HepG2 (cell line): ENCODE results near the gene PLA2G2A. TPM values are rescaled to one million over a fixed set of nuclear protein-coding genes. Genes with fewer than 3 reads are reported as not detected.

Experiments used
- BCLAF1 ChIP-seq: fragments of 450-650 bp; IDR thresholded peaks from 2 replicates; pipeline ENCODE4 v1.6.1; 2017; ENCODE audit warnings: mild to moderate bottlenecking
- CREM ChIP-seq, 2 experiments: sonication (generic) in 1 of 2; formaldehyde crosslinking in 1 of 2; IDR thresholded peaks; 2 replicates each; pipeline versions ENCODE4 v1.4.0 to v1.6.1; 2016 to 2020; ENCODE audit warnings: antibody characterized with exemption in 1 of 2, mild to moderate bottlenecking in 1 of 2, missing genetic modification reagents in 1 of 2
- CSRNP2 ChIP-seq: sonication (generic); formaldehyde crosslinking; conservative IDR thresholded peaks from 2 replicates; pipeline ENCODE4 v1.8.0; 2022; ENCODE audit warnings: low read depth, missing genetic modification reagents
- DMAP1 ChIP-seq: IDR thresholded peaks from 2 replicates; pipeline ENCODE4 v1.6.1; 2016
- FOXK1 ChIP-seq: sonication (generic); formaldehyde crosslinking; IDR thresholded peaks from 2 replicates; pipeline ENCODE4 v1.4.0; 2020; ENCODE audit warnings: low read depth, missing genetic modification reagents, borderline replicate concordance
- GTF3A ChIP-seq: sonication (generic); formaldehyde crosslinking; conservative IDR thresholded peaks from 2 replicates; pipeline ENCODE4 v1.4.0; 2020; ENCODE audit warnings: mild to moderate bottlenecking, missing genetic modification reagents
- MTF2 ChIP-seq: sonication (generic); formaldehyde crosslinking; IDR thresholded peaks from 2 replicates; pipeline ENCODE4 v1.5.0; 2020; ENCODE audit warnings: missing genetic modification reagents, borderline replicate concordance
- NONO ChIP-seq, 2 experiments: fragments of 450-650 bp in 1 of 2; sonication (generic) in 1 of 2; formaldehyde crosslinking in 1 of 2; IDR thresholded peaks in 1 of 2; conservative IDR thresholded peaks in 1 of 2; 2 replicates each; pipeline versions ENCODE4 v1.6.1 to v1.8.0; 2017 to 2022; ENCODE audit warnings: mild to moderate bottlenecking in 1 of 2, missing genetic modification reagents in 1 of 2, moderate library complexity in 1 of 2
- ONECUT2 ChIP-seq: sonication (generic); formaldehyde crosslinking; IDR thresholded peaks from 2 replicates; pipeline ENCODE4 v1.4.0; 2020; ENCODE audit warnings: missing genetic modification reagents
- PHB2 ChIP-seq: fragments of 450-650 bp; IDR thresholded peaks from 2 replicates; pipeline ENCODE4 v1.6.1; 2018; ENCODE audit not compliant: partially characterized antibody
- POLR2G ChIP-seq: fragments of 200-400 bp; formaldehyde crosslinking; IDR thresholded peaks from 2 replicates; pipeline ENCODE4 v1.6.1; 2018; ENCODE audit warnings: mild to moderate bottlenecking, low read depth, low read length, moderate library complexity
- PRPF4 ChIP-seq: fragments of 200-400 bp; formaldehyde crosslinking; IDR thresholded peaks from 2 replicates; pipeline ENCODE4 v1.6.1; 2016; ENCODE audit warnings: low read length, low read depth; ENCODE audit not compliant: poor library complexity, severe bottlenecking
- RELA ChIP-seq: sonication (generic); formaldehyde crosslinking; IDR thresholded peaks from 2 replicates; pipeline ENCODE4 v1.4.0; 2020; ENCODE audit warnings: missing genetic modification reagents
- RFX1 ChIP-seq: fragments of 450-650 bp; IDR thresholded peaks from 2 replicates; pipeline ENCODE4 v1.6.1; 2017
- SETDB1 ChIP-seq: sonication (generic); formaldehyde crosslinking; IDR thresholded peaks from 2 replicates; pipeline ENCODE4 v1.5.1; 2020; ENCODE audit warnings: missing genetic modification reagents, mild to moderate bottlenecking, borderline replicate concordance
- SYNCRIP ChIP-seq: fragments of 200-400 bp; formaldehyde crosslinking; IDR thresholded peaks from 2 replicates; pipeline ENCODE4 v1.6.1; 2018; ENCODE audit warnings: mild to moderate bottlenecking, low read depth, low read length; ENCODE audit not compliant: insufficient read depth
- TBP ChIP-seq: sonication (generic); formaldehyde crosslinking; IDR thresholded peaks from 2 replicates; pipeline ENCODE4 v1.5.0; 2020; ENCODE audit warnings: missing genetic modification reagents
- YY1 ChIP-seq: IDR thresholded peaks from 2 replicates; pipeline ENCODE4 v1.6.1; 2011; ENCODE audit warnings: low read length, low read depth, moderate library complexity, mild to moderate bottlenecking; ENCODE audit not compliant: insufficient read depth, insufficient replicate concordance
- ZFY ChIP-seq: sonication (generic); formaldehyde crosslinking; IDR thresholded peaks from 2 replicates; pipeline ENCODE4 v1.4.0; 2020; ENCODE audit warnings: missing genetic modification reagents
- ZNF235 ChIP-seq: sonication (generic); formaldehyde crosslinking; IDR thresholded peaks from 2 replicates; pipeline ENCODE4 v1.8.1; 2023; ENCODE audit warnings: mild to moderate bottlenecking, missing genetic modification reagents, borderline replicate concordance
- ZNF512 ChIP-seq: sonication (generic); formaldehyde crosslinking; IDR thresholded peaks from 2 replicates; pipeline ENCODE4 v1.4.0; 2020; ENCODE audit warnings: mild to moderate bottlenecking, missing genetic modification reagents
- ZNF576 ChIP-seq: sonication (generic); formaldehyde crosslinking; IDR thresholded peaks from 2 replicates; pipeline ENCODE4 v1.4.0; 2020; ENCODE audit warnings: mild to moderate bottlenecking, missing genetic modification reagents
- ZNF615 ChIP-seq: sonication (generic); formaldehyde crosslinking; IDR thresholded peaks from 2 replicates; pipeline ENCODE4 v1.5.0; 2020; ENCODE audit warnings: mild to moderate bottlenecking, missing genetic modification reagents, borderline replicate concordance
- ZNF709 ChIP-seq: sonication (generic); formaldehyde crosslinking; IDR thresholded peaks from 2 replicates; pipeline ENCODE4 v1.5.0; 2020; ENCODE audit warnings: mild to moderate bottlenecking, missing genetic modification reagents
- ZNF891 ChIP-seq: sonication (generic); formaldehyde crosslinking; IDR thresholded peaks from 2 replicates; pipeline ENCODE4 v1.5.0; 2020; ENCODE audit warnings: mild to moderate bottlenecking, missing genetic modification reagents
- polyA plus RNA-seq, 8 experiments: library from polyadenylated mRNA; depleted of rRNA in 3 of 8; stranded (reverse) in 7 of 8; unstranded in 1 of 8; fragments of >200 nt; fragmentation: Illumina TruSeq in 4 of 8; extraction: Trizol in 4 of 8; gene quantifications; 2 replicates each; pipeline versions ENCODE4 v1.2.1 to v1.2.3, GENCODE V29; 2011 to 2016; ENCODE audit warnings: low read depth in 4 of 8, missing spikeins in 1 of 8, mixed read lengths in 1 of 8; ENCODE audit not compliant: insufficient read depth in 1 of 8
- total RNA-seq, 5 experiments: library from RNA; depleted of rRNA; stranded (reverse); fragments of >200 nt; fragmentation: Illumina TruSeq; extraction: Trizol; gene quantifications; 2 replicates each; pipeline ENCODE4 v1.2.3, GENCODE V29; 2016; ENCODE audit warnings: low read depth in 1 of 5

The PLA2G2A gene
- total and polyA plus RNA-seq, 2 of the 13 experiments (the other 11 are each of a cell fraction or from before 2014, with no cell fraction given), result 0.35 to 30.3 TPM

- no peak; the same call in 1 of the 2 replicates for TF ChIP-seq FOXK1 (CRISPR knock-in tag)
- no peak for TF ChIP-seq MTF2
- no peak for TF ChIP-seq ZNF235
- TF ChIP-seq PHB2, result no peak
- TF ChIP-seq YY1, result no peak
- TF ChIP-seq RFX1, result no peak
- TF ChIP-seq SYNCRIP, result no peak
- no peak for TF ChIP-seq ZNF512 (CRISPR knock-in tag)
- no peak for TF ChIP-seq ZNF891 (CRISPR knock-in tag)
- TF ChIP-seq ZNF615 (CRISPR knock-in tag), result no peak
- TF ChIP-seq ONECUT2, result no peak
- no peak for TF ChIP-seq TBP (CRISPR knock-in tag)
- peak; percentile 85 for TF ChIP-seq CREM (IDR thresholded peaks at IDR 0.05)
- TF ChIP-seq CREM (CRISPR knock-in tag; IDR thresholded peaks at IDR 0.05), result no peak
- peak; percentile 19 for TF ChIP-seq POLR2G
- no peak for TF ChIP-seq DMAP1
- TF ChIP-seq NONO (IDR thresholded peaks at IDR 0.05), result no peak
- no peak for TF ChIP-seq NONO (CRISPR knock-in tag; conservative IDR thresholded peaks at IDR 0.05)
- TF ChIP-seq ZFY (CRISPR knock-in tag), result no peak
- TF ChIP-seq RELA (CRISPR knock-in tag), result no peak
- no peak for TF ChIP-seq CSRNP2 (CRISPR knock-in tag)
- TF ChIP-seq ZNF709 (CRISPR knock-in tag), result no peak
- TF ChIP-seq SETDB1 (CRISPR knock-in tag), result no peak
- TF ChIP-seq GTF3A (CRISPR knock-in tag), result no peak
- TF ChIP-seq PRPF4, result no peak
- TF ChIP-seq ZNF576 (CRISPR knock-in tag), result no peak
- no peak for TF ChIP-seq BCLAF1
Measured at GRCh38 chr1:19981507-19982312, 2.3 kb upstream of the PLA2G2A start (continued).
